ENCODE measurements around the gene TMEM170A.

DNA sequence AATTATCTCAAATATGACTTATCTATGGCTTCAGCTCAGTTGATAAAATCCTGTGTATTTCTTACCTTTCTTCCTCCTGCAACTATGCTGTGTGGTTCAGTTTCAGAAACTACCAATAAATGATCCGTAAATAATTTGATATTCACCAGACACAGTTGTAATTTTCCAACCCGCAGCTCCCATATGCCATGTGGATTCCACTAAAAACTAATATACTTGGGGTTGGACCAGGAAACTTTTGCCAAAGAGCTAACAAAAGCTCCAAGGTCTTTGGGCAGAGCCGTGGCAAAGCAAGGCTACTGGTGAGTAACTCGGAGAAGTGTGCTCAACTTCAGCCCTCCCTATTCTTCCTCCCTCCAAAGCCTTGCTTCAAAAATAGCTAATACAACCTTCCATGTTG lies 33.1 kb upstream of the TMEM170A start:
- no peak for TF ChIP-seq EZH2phosphoT487 (IDR thresholded peaks at IDR 0.05; ENCODE audit: borderline replicate concordance, low read depth, low read length)
- TF ChIP-seq, protein P1, sequence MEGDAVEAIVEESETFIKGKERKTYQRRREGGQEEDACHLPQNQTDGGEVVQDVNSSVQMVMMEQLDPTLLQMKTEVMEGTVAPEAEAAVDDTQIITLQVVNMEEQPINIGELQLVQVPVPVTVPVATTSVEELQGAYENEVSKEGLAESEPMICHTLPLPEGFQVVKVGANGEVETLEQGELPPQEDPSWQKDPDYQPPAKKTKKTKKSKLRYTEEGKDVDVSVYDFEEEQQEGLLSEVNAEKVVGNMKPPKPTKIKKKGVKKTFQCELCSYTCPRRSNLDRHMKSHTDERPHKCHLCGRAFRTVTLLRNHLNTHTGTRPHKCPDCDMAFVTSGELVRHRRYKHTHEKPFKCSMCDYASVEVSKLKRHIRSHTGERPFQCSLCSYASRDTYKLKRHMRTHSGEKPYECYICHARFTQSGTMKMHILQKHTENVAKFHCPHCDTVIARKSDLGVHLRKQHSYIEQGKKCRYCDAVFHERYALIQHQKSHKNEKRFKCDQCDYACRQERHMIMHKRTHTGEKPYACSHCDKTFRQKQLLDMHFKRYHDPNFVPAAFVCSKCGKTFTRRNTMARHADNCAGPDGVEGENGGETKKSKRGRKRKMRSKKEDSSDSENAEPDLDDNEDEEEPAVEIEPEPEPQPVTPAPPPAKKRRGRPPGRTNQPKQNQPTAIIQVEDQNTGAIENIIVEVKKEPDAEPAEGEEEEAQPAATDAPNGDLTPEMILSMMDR (conservative IDR thresholded peaks at IDR 0.05; ENCODE audit: low read length) = no peak
